Trophoblast cell (in vitro differentiated cells and primary cell): ENCODE data around the gene EFHD1. TPM values are rescaled to one million over a fixed set of nuclear protein-coding genes. Genes with fewer than 3 reads are reported as not detected.

Experiments
- DNase-seq, 2 donors: peaks; one replicate each; pipeline ENCODE4 v3.0.0-alpha.2; 2016
- H2AFZ ChIP-seq: 2 replicates; pipeline ENCODE4 v1.6.1; 2013; ENCODE audit warnings: low read length, moderate library complexity, mild to moderate bottlenecking; ENCODE audit not compliant: insufficient read depth, poor library complexity
- H2AK5ac ChIP-seq: 2 replicates; pipeline ENCODE4 v1.6.1; 2013; ENCODE audit warnings: mild to moderate bottlenecking, low read length
- H2BK120ac ChIP-seq: 2 replicates; pipeline ENCODE4 v1.6.1; 2013; ENCODE audit warnings: low read length, mild to moderate bottlenecking, moderate library complexity; ENCODE audit not compliant: insufficient read depth, poor library complexity
- H2BK12ac ChIP-seq: 2 replicates; pipeline ENCODE4 v1.6.1; 2013; ENCODE audit warnings: mild to moderate bottlenecking, low read length, moderate library complexity
- H2BK5ac ChIP-seq: 2 replicates; pipeline ENCODE4 v1.6.1; 2013; ENCODE audit warnings: low read length, low read depth, moderate library complexity, mild to moderate bottlenecking; ENCODE audit not compliant: poor library complexity
- H3K14ac ChIP-seq: 2 replicates; pipeline ENCODE4 v1.6.1; 2013; ENCODE audit warnings: mild to moderate bottlenecking, low read length
- H3K18ac ChIP-seq: 2 replicates; pipeline ENCODE4 v1.6.1; 2013; ENCODE audit warnings: mild to moderate bottlenecking, low read length
- H3K23ac ChIP-seq: 2 replicates; pipeline ENCODE4 v1.6.1; 2013; ENCODE audit warnings: low read length
- H3K27ac ChIP-seq: 2 replicates; pipeline ENCODE4 v1.5.1; 2013; ENCODE audit warnings: low read depth, mild to moderate bottlenecking, inconsistent platforms, low read length, moderate library complexity
- H3K27me3 ChIP-seq: 2 replicates; pipeline ENCODE4 v1.6.1; 2013; ENCODE audit warnings: inconsistent platforms, mild to moderate bottlenecking, low read length, moderate library complexity; ENCODE audit not compliant: insufficient read depth
- H3K36me3 ChIP-seq, 2 experiments: 1 replicate in 1 of 2; 2 replicates in 1 of 2; pipeline ENCODE4 v1.6.1; 2013; ENCODE audit warnings: low read length in 2 of 2, mild to moderate bottlenecking in 2 of 2, moderate library complexity in 1 of 2; ENCODE audit not compliant: insufficient read depth in 2 of 2, control insufficient read depth in 1 of 2
- H3K4ac ChIP-seq: 2 replicates; pipeline ENCODE4 v1.6.1; 2013; ENCODE audit warnings: low read depth, mild to moderate bottlenecking, low read length, moderate library complexity
- H3K4me1 ChIP-seq, 2 experiments: 1 replicate in 1 of 2; 2 replicates in 1 of 2; pipeline ENCODE4 v1.6.1; 2013; ENCODE audit warnings: low read length in 2 of 2, mild to moderate bottlenecking in 2 of 2, moderate library complexity in 1 of 2; ENCODE audit not compliant: insufficient read depth in 2 of 2, control insufficient read depth in 1 of 2
- H3K4me2 ChIP-seq: 2 replicates; pipeline ENCODE4 v1.6.1; 2013; ENCODE audit warnings: inconsistent platforms, mild to moderate bottlenecking, low read length, moderate library complexity
- H3K4me3 ChIP-seq: 2 replicates; pipeline ENCODE4 v1.5.1; 2013; ENCODE audit warnings: mild to moderate bottlenecking, low read depth, low read length, inconsistent platforms
- H3K79me1 ChIP-seq: one replicate; pipeline ENCODE4 v1.6.1; 2013; ENCODE audit warnings: low read length
- H3K79me2 ChIP-seq: 2 replicates; pipeline ENCODE4 v1.6.1; 2013; ENCODE audit warnings: low read length, mild to moderate bottlenecking; ENCODE audit not compliant: control insufficient read depth, insufficient read depth, poor library complexity
- H3K9ac ChIP-seq: 2 replicates; pipeline ENCODE4 v1.6.1; 2013; ENCODE audit warnings: mild to moderate bottlenecking, low read length
- H3K9me3 ChIP-seq: 2 replicates; pipeline ENCODE4 v1.6.1; 2013; ENCODE audit warnings: low read depth, mild to moderate bottlenecking, control low read depth, inconsistent platforms, low read length; ENCODE audit not compliant: insufficient read depth
- H4K12ac ChIP-seq: 2 replicates; pipeline ENCODE4 v1.6.1; 2013; ENCODE audit warnings: low read depth, mild to moderate bottlenecking, low read length, moderate library complexity
- H4K8ac ChIP-seq: 2 replicates; pipeline ENCODE4 v1.6.1; 2013; ENCODE audit warnings: low read depth, mild to moderate bottlenecking, low read length, moderate library complexity
- H4K91ac ChIP-seq: one replicate; pipeline ENCODE4 v1.6.1; 2013; ENCODE audit warnings: low read depth, mild to moderate bottlenecking, low read length, moderate library complexity
- WGBS: extraction: QIAGEN DNeasy Blood & Tissue Kit; methylation state at CpG from one replicate; pipeline ENCODE4 v1.1.7; 2013; ENCODE audit warnings: missing lambda C conversion rate; ENCODE audit not compliant: insufficient read length, insufficient coverage; ENCODE audit errors: extremely low coverage; 5-methylcytosine and 5-hydroxymethylcytosine counted together
- polyA plus RNA-seq: library from polyadenylated mRNA; stranded (reverse); fragments of 200-250 nt; gene quantifications from 2 replicates; pipeline ENCODE4 v1.2.3, GENCODE V29; 2013

EFHD1 gene, protein sequence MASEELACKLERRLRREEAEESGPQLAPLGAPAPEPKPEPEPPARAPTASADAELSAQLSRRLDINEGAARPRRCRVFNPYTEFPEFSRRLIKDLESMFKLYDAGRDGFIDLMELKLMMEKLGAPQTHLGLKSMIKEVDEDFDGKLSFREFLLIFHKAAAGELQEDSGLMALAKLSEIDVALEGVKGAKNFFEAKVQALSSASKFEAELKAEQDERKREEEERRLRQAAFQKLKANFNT
- 69.8 and 75.6 TPM in 2 replicates for polyA plus RNA-seq

DNA sequence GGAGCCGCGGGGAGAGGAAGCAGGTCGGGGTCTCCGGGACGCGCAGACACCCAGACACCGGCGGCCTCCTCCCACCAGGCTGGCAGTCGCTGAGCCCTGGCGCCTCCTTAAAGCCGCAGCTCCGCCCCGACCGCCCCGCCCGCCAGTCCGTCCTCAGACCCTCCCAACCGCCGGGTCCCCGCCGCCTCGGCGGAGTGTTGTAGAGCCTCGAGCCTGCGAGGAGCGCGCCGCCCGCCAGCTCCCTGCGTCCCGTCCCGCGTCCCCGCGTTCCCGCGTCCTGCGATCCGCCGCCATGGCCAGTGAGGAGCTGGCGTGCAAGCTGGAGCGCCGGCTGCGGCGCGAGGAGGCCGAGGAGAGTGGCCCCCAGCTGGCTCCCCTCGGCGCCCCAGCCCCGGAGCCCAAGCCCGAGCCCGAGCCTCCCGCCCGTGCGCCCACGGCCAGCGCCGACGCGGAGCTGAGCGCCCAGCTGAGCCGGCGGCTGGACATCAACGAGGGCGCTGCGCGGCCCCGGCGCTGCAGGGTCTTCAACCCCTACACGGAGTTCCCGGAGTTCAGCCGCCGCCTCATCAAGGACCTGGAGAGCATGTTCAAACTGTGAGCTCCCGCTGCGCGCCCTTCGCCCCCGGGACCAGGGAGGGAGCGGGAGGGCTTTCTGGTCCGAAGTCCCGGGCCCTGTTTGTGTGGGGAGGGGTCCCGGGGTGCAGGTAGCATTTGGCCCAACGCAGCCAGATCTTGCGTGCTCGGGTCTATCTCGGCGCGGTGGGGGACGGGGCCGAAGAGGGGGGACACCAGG, at the start of gene EFHD1:
Gene EFHD1, plus strand, starts transcription at position 192 of the 793 bp plus-strand sequence. Its CDS starts 101 bp downstream, at position 293.
- no peaks in the 10 kb centered on the region for H3K9me3 ChIP-seq
- no peaks in the 10 kb centered on the region for H3K36me3 ChIP-seq
- no peaks in the 10 kb centered on the region for H3K27me3 ChIP-seq
- H2BK5ac ChIP-seq, result peak within 1 kb of the TSS; percentile 72
- peaks cover 8% of the 10 kb centered on the region for H3K79me2 ChIP-seq
- H3K9ac ChIP-seq, result peak within 1 kb of the TSS; percentile 74
- H2AFZ ChIP-seq, result peak within 1 kb of the TSS; percentile 86
- peak within 1 kb of the TSS; percentile 87 for H3K4me2 ChIP-seq
- peak within 1 kb of the TSS; percentile 77 for H4K8ac ChIP-seq
- H3K23ac ChIP-seq, result no peak within 1 kb of the TSS
- H3K4ac ChIP-seq, result peak within 1 kb of the TSS; percentile 52
- peak within 1 kb of the TSS; percentile 84 for H4K91ac ChIP-seq
- H2BK12ac ChIP-seq, result peak within 1 kb of the TSS; percentile 72
- H2AK5ac ChIP-seq, result peak within 1 kb of the TSS; percentile 41
- peak within 1 kb of the TSS; percentile 80 for H3K4me3 ChIP-seq
- no CpG with 5 or more reads among the region's 90 CpGs for WGBS
- peaks cover 22% of the 10 kb centered on the region for H3K79me1 ChIP-seq
- peaks cover 7 to 11% of the 10 kb centered on the region in 2 experiments for H3K4me1 ChIP-seq
- peak within 1 kb of the TSS; percentile 96 for H3K18ac ChIP-seq
- peak within 1 kb of the TSS; percentile 89 for H4K12ac ChIP-seq
- peak; percentile 86 to 87 for DNase-seq
- H3K27ac ChIP-seq, result peak within 1 kb of the TSS; percentile 31
- peak within 1 kb of the TSS; percentile 91 for H2BK120ac ChIP-seq
- H3K14ac ChIP-seq, result peak within 1 kb of the TSS; percentile 93

DNA sequence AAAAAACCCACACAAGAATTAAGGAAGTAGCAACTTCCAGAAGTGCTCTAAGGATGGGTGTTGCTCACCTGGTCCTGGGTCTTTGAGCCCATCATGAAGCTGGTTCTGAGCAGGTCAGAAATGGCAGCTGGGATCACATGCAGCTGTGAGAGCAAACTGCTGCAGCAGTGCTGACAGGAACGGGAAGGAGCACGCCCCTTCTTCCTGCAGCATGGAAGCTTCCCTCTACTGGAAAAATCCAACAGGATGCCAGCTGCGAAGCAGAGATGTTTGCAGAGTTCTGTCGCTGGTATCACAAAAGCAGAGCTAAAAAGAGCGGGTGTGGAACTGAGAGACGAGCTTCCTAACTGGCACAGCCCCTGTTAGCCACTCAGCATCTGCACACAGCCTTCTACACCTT, 49.2 kb upstream of the EFHD1 start:
- Histone ChIP-seq H3K4ac (no peak overlapping the region), H3K4me2 (no peak overlapping the region), H3K14ac (no peak overlapping the region), H4K12ac (no peak overlapping the region), H4K8ac (no peak overlapping the region), H4K91ac (no peak overlapping the region), H3K36me3 (peaks cover 5 to 13% of the 10 kb centered on the region in 2 experiments), H2BK12ac (no peak overlapping the region), H3K79me1 (no peaks in the 10 kb centered on the region), H2BK120ac (no peak overlapping the region), H3K27ac (no peak overlapping the region), H3K27me3 (no peaks in the 10 kb centered on the region), H2BK5ac (no peak overlapping the region), H2AK5ac (no peak overlapping the region), H2AFZ (no peak overlapping the region), H3K4me3 (no peak overlapping the region), H3K4me1 (peaks cover 0 to 2% of the 10 kb centered on the region in 2 experiments), H3K18ac (no peak overlapping the region), H3K9me3 (no peaks in the 10 kb centered on the region), H3K79me2 (no peaks in the 10 kb centered on the region), H3K9ac (no peak overlapping the region), H3K23ac (no peak overlapping the region)
- DNase-seq, result no peak
- no CpG with 5 or more reads among the region's 6 CpGs for WGBS

DNA sequence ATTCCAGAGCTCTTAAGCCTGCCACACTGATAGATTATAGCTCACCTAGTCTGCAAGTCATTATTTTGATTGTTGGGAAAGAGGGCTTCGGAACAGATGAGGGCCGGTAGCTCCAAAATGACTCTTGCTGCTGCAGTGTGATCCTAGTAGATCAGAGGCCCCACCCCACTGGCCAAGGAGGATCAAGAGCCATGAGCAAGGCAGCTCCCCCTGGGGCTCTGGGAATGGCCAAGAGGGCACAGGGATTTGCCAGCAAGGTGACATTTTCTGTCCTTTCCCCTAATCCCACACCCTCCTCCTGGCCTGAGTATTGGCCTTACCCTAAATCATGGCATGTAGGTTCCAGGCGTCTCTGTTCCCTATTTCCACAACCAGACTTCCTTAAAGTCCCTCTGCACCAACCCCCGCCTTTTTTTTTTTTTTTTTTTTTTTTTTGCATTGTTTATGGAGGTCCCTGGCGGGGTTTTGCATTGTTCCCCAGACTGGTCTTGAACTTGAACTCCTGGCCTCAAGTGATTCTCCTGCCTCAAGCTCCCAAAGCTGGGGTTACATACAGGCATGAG, 46.4 kb upstream of the EFHD1 start:
- no peak overlapping the region for H3K18ac ChIP-seq
- H3K23ac ChIP-seq, result no peak overlapping the region
- no peaks in the 10 kb centered on the region for H3K27me3 ChIP-seq
- no peak overlapping the region for H3K4me3 ChIP-seq
- no CpG with 5 or more reads among the region's 5 CpGs for WGBS
- H3K4ac ChIP-seq, result no peak overlapping the region
- no peak overlapping the region for H4K12ac ChIP-seq
- H3K14ac ChIP-seq, result no peak overlapping the region
- H3K79me2 ChIP-seq, result no peaks in the 10 kb centered on the region
- no peak overlapping the region for H2AK5ac ChIP-seq
- H3K79me1 ChIP-seq, result no peaks in the 10 kb centered on the region
- H3K36me3 ChIP-seq, result peaks cover 2% of the 10 kb centered on the region in 2 experiments
- no peak overlapping the region for H3K27ac ChIP-seq
- DNase-seq, result no peak
- no peak overlapping the region for H2BK120ac ChIP-seq
- H4K8ac ChIP-seq, result no peak overlapping the region
- H4K91ac ChIP-seq, result no peak overlapping the region
- H2BK5ac ChIP-seq, result no peak overlapping the region
- H3K9ac ChIP-seq, result no peak overlapping the region
- H3K9me3 ChIP-seq, result no peaks in the 10 kb centered on the region
- H2BK12ac ChIP-seq, result no peak overlapping the region
- no peak overlapping the region for H2AFZ ChIP-seq
- no peak overlapping the region for H3K4me2 ChIP-seq
- H3K4me1 ChIP-seq, result peaks cover 0 to 2% of the 10 kb centered on the region in 2 experiments

DNA sequence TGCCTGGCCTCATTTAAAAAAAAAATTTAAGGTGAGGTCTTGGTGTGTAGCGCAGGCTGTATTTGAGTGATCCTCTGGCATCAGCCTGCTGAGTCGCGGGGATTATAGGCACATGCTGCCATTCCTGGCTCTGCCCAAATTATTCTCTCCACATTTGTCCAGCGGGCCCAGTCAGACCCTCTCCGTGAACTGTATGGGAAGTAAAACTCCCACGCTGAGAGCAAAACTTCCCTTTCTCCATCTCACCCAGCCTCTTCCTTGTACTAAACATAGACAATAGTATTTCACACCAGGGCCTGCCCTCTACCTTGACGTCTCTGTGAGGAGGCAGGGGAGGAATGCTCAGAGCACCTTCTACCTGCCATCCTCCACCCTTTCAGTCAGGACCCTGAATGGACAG, 45.9 kb upstream of the EFHD1 start:
- H4K12ac ChIP-seq, result no peak overlapping the region
- H3K27ac ChIP-seq, result no peak overlapping the region
- peaks cover under 1 to 2% of the 10 kb centered on the region in 2 experiments for H3K36me3 ChIP-seq
- H3K9ac ChIP-seq, result no peak overlapping the region
- no peak overlapping the region for H2BK120ac ChIP-seq
- H3K18ac ChIP-seq, result no peak overlapping the region
- no peak overlapping the region for H2AFZ ChIP-seq
- no peak overlapping the region for H3K23ac ChIP-seq
- no peaks in the 10 kb centered on the region for H3K9me3 ChIP-seq
- H3K79me1 ChIP-seq, result no peaks in the 10 kb centered on the region
- no CpG with 5 or more reads among the region's 7 CpGs for WGBS
- no peaks in the 10 kb centered on the region for H3K79me2 ChIP-seq
- H2AK5ac ChIP-seq, result no peak overlapping the region
- no peak overlapping the region for H3K4me3 ChIP-seq
- H3K14ac ChIP-seq, result no peak overlapping the region
- no peak overlapping the region for H2BK5ac ChIP-seq
- H2BK12ac ChIP-seq, result no peak overlapping the region
- no peak for DNase-seq
- peaks cover 0 to 2% of the 10 kb centered on the region in 2 experiments for H3K4me1 ChIP-seq
- H3K4me2 ChIP-seq, result no peak overlapping the region
- no peak overlapping the region for H4K8ac ChIP-seq
- H3K27me3 ChIP-seq, result no peaks in the 10 kb centered on the region
- no peak overlapping the region for H3K4ac ChIP-seq
- H4K91ac ChIP-seq, result no peak overlapping the region
